K562 (cell line): ENCODE data around the gene CCDC186. TPM values are rescaled to one million over a fixed set of nuclear protein-coding genes. Genes with fewer than 3 reads are reported as not detected.

Experiments used
- ATAC-seq: fragments of 200-7000 bp; cut with Tn5 transposase; 3 replicates; pipeline ENCODE4 v1.9.1; 2020; ENCODE audit warnings: moderate library complexity
- BruUV-seq: library from RNA; stranded (reverse); fragments of 400-500 nt; replicated peaks from 2 replicates; lab custom pipeline; 2021; lab: Mats Ljungman, UMichigan
- CTCF ChIA-PET: fragments of 300-600 bp; formaldehyde crosslinking; extraction: SDS; loops from one replicate; lab custom pipeline; 2021; ENCODE audit warnings: low intra/inter-chr PET ratio; lab: Yijun Ruan, JAX
- POLR2A ChIA-PET: fragments of 300-600, 350-650 bp; sonication (Branson Sonifier 250); formaldehyde crosslinking; extraction: SDS; loops from one replicate; lab custom pipeline; 2021; ENCODE audit warnings: antibody characterized with exemption, inconsistent platforms; lab: Yijun Ruan, JAX
- DNase-seq, 4 experiments: peaks; one replicate each; pipeline versions ENCODE4 v3.0.0 to v3.0.0-alpha.2; 2011 to 2018; ENCODE audit warnings: low spot score in 3 of 4, mixed read lengths in 3 of 4; ENCODE audit errors: extremely low read depth in 1 of 4
- FAIRE-seq: peaks from 2 replicates; lab custom pipeline; 2011; peaks lifted over from hg19 to GRCh38; lab: Jason Lieb, UNC
- H2AFZ ChIP-seq: 2 replicates; pipeline ENCODE4 v1.6.0; 2011; ENCODE audit warnings: low read depth, low read length, control low read depth, inconsistent platforms
- H3K27ac ChIP-seq: fragments of 200-600 bp; 3 replicates; pipeline ENCODE4 v1.8.0; 2011; ENCODE audit warnings: low read depth, mild to moderate bottlenecking, control low read depth, inconsistent platforms, low read length, moderate library complexity, mixed read lengths; ENCODE audit errors: extremely low read depth
- H3K27me3 ChIP-seq, 2 experiments: fragments of 300-600 bp in 1 of 2; 2 replicates in 1 of 2; 3 replicates in 1 of 2; pipeline versions ENCODE4 v1.6.0 to v1.8.0; 2011; ENCODE audit warnings: inconsistent platforms in 2 of 2, low read length in 2 of 2, mild to moderate bottlenecking in 1 of 2, mixed read lengths in 1 of 2, moderate library complexity in 1 of 2; ENCODE audit not compliant: control insufficient read depth in 2 of 2, insufficient read depth in 2 of 2
- H3K36me3 ChIP-seq: fragments of 300-600 bp; 3 replicates; pipeline ENCODE4 v1.8.0; 2011; ENCODE audit warnings: mild to moderate bottlenecking, low read length, inconsistent platforms; ENCODE audit not compliant: control insufficient read depth, insufficient read depth
- H3K4me1 ChIP-seq, 2 experiments: fragments of 200-600 bp in 1 of 2; replicated peaks in 1 of 2; 2 replicates in 1 of 2; 3 replicates in 1 of 2; pipeline versions ENCODE4 v1.5.1 to v1.8.0; 2011; ENCODE audit warnings: inconsistent platforms in 2 of 2, low read length in 2 of 2, mild to moderate bottlenecking in 1 of 2, mixed read lengths in 1 of 2, moderate library complexity in 1 of 2; ENCODE audit not compliant: control insufficient read depth in 2 of 2, insufficient read depth in 2 of 2
- H3K4me2 ChIP-seq: 2 replicates; pipeline ENCODE4 v1.6.1; 2011; ENCODE audit warnings: low read length, control low read depth, inconsistent platforms, mixed read lengths; ENCODE audit not compliant: insufficient read depth
- H3K4me3 ChIP-seq: fragments of 200-600 bp; sonication (generic), shearing (Covaris generic); 2 replicates; pipeline ENCODE4 v1.5.1; 2016; ENCODE audit warnings: control low read depth, inconsistent platforms
- H3K79me2 ChIP-seq: fragments of 200-600 bp; 3 replicates; pipeline ENCODE4 v1.8.0; 2011; ENCODE audit warnings: low read length, inconsistent platforms; ENCODE audit not compliant: control insufficient read depth, insufficient read depth
- H3K9ac ChIP-seq, 2 experiments: 2 replicates each; pipeline versions ENCODE4 v1.6.0 to v1.6.1; 2011; ENCODE audit warnings: low read depth in 2 of 2, low read length in 2 of 2, control low read depth in 1 of 2, inconsistent platforms in 1 of 2, mild to moderate bottlenecking in 1 of 2, mixed read lengths in 1 of 2; ENCODE audit not compliant: insufficient read depth in 1 of 2
- H3K9me1 ChIP-seq: one replicate; pipeline ENCODE4 v1.6.0; 2011; ENCODE audit warnings: inconsistent platforms, mild to moderate bottlenecking, low read length, moderate library complexity; ENCODE audit not compliant: control insufficient read depth, insufficient read depth
- H3K9me3 ChIP-seq: replicated peaks from 2 replicates; pipeline ENCODE4 v1.5.1; 2011; ENCODE audit warnings: low read depth, low read length, inconsistent platforms; ENCODE audit not compliant: control insufficient read depth, insufficient read depth
- H4K20me1 ChIP-seq: replicated peaks from 2 replicates; pipeline ENCODE4 v1.6.1; 2011; ENCODE audit warnings: low read length, inconsistent platforms, mixed read lengths; ENCODE audit not compliant: control insufficient read depth, insufficient read depth
- ADNP ChIP-seq: fragments of 200-800 bp; sonication (Bioruptor generic); IDR thresholded peaks from 2 replicates; pipeline ENCODE4 v1.6.1; 2016; ENCODE audit warnings: missing genetic modification characterization, missing compliant biosample characterization
- ARID3B ChIP-seq: fragments of 250-450 bp; sonication (Bioruptor Pico); IDR thresholded peaks from 2 replicates; pipeline ENCODE4 v1.4.0; 2020; ENCODE audit warnings: borderline replicate concordance
- CTBP1 ChIP-seq: fragments of 450-650 bp; IDR thresholded peaks from 2 replicates; pipeline ENCODE4 v1.6.1; 2016; ENCODE audit warnings: borderline replicate concordance
- ELK3 ChIP-seq: fragments of 450-650 bp; formaldehyde crosslinking; IDR thresholded peaks from 2 replicates; pipeline ENCODE4 v1.4.0; 2020; ENCODE audit warnings: mild to moderate bottlenecking
- FOXK2 ChIP-seq, 2 experiments: fragments of 450-650 bp; IDR thresholded peaks in 1 of 2; conservative IDR thresholded peaks in 1 of 2; 2 replicates each; pipeline ENCODE4 v1.6.1; 2016; ENCODE audit warnings: low read depth in 2 of 2, mild to moderate bottlenecking in 1 of 2
- GABPA ChIP-seq: fragments of 200-800 bp; sonication (Bioruptor generic); conservative IDR thresholded peaks from 2 replicates; pipeline ENCODE4 v1.6.1; 2016; ENCODE audit warnings: low read depth, missing genetic modification characterization, missing compliant biosample characterization
- HDAC1 ChIP-seq, 2 experiments: fragments of 450-650 bp; IDR thresholded peaks; 2 replicates each; pipeline ENCODE4 v1.6.1; 2016 to 2017; ENCODE audit warnings: inconsistent platforms in 1 of 2, mild to moderate bottlenecking in 1 of 2, moderate library complexity in 1 of 2
- HMG20A ChIP-seq: fragments of 450-650 bp; formaldehyde crosslinking; conservative IDR thresholded peaks from 2 replicates; pipeline ENCODE4 v1.4.0; 2020; ENCODE audit warnings: mild to moderate bottlenecking, mixed read lengths
- POLR2AphosphoS5 ChIP-seq: IDR thresholded peaks from 2 replicates; pipeline ENCODE4 v1.6.1; 2011; ENCODE audit warnings: mild to moderate bottlenecking, low read depth, low read length, moderate library complexity; ENCODE audit not compliant: control insufficient read depth, insufficient read depth
- POLR2G ChIP-seq: fragments of 200-400 bp; formaldehyde crosslinking; IDR thresholded peaks from 2 replicates; pipeline ENCODE4 v1.6.1; 2017; ENCODE audit warnings: low read depth, mild to moderate bottlenecking, antibody characterized with exemption, low read length, moderate library complexity
- PPARD ChIP-seq: fragments of 250-450 bp; sonication (Bioruptor Pico); IDR thresholded peaks from 2 replicates; pipeline ENCODE4 v1.8.0; 2022; ENCODE audit warnings: inconsistent platforms, mild to moderate bottlenecking, moderate library complexity
- SRF ChIP-seq, 2 experiments: fragments of 250-450, 450-650 bp in 1 of 2; sonication (Bioruptor Pico) in 1 of 2; sonication (generic) in 1 of 2; formaldehyde crosslinking; IDR thresholded peaks; 2 replicates each; pipeline versions ENCODE4 v1.5.0 to v1.5.1; 2020 to 2022; ENCODE audit warnings: mild to moderate bottlenecking in 1 of 2, missing genetic modification reagents in 1 of 2
- VEZF1 ChIP-seq: fragments of 200-800 bp; sonication (Bioruptor generic); IDR thresholded peaks from 2 replicates; pipeline ENCODE4 v1.6.1; 2017; ENCODE audit warnings: missing genetic modification characterization, missing compliant biosample characterization
- ZKSCAN3 ChIP-seq: fragments of 250-450 bp; sonication (Bioruptor Pico); IDR thresholded peaks from 2 replicates; pipeline ENCODE4 v1.4.0; 2020
- WGBS: fragments of 100-300 bp; shearing (Covaris generic); methylation state at CpG from one replicate; pipeline ENCODE4 v1.1.6; 2016; ENCODE audit warnings: low coverage, mixed read lengths; ENCODE audit not compliant: insufficient coverage; ENCODE audit errors: missing lambda C conversion rate; 5-methylcytosine and 5-hydroxymethylcytosine counted together
- in situ Hi-C: fragments of 300-500 bp; cut with MboI; formaldehyde crosslinking; loops from 4 replicates; pipeline ENCODE4 v1.15.0; 2018; ENCODE audit warnings: inconsistent platforms, mixed read lengths
- intact Hi-C: fragments of 100-400 bp; cut with micrococcal nuclease; formaldehyde crosslinking; loops from 2 replicates; pipeline ENCODE4 v1.14.2; 2022
- polyA plus RNA-seq, 8 experiments: library from polyadenylated mRNA; depleted of rRNA in 4 of 8; stranded (reverse) in 5 of 8; unstranded in 3 of 8; fragments of >200 nt; fragmentation: Nextera tagmentation in 2 of 8; fragmentation: Illumina TruSeq in 1 of 8; extraction: Ambion mirVana in 2 of 8; extraction: Trizol in 1 of 8; gene quantifications; 2 replicates each; pipeline versions ENCODE4 v1.2.1 to v1.2.3, GENCODE V29; 2011 to 2014; ENCODE audit warnings: inconsistent platforms in 1 of 8, missing spikeins in 1 of 8
- total RNA-seq, 7 experiments: library from RNA; depleted of rRNA in 6 of 7; stranded (reverse); fragments of >200 nt in 6 of 7; fragmentation: Illumina TruSeq in 2 of 7; extraction: Trizol in 2 of 7; gene quantifications; 2 replicates each; pipeline versions ENCODE4 v1.2.1 to v1.2.3, GENCODE V29; 2011 to 2021; ENCODE audit warnings: low replicate concordance in 1 of 7

Gene CCDC186
- total and polyA plus RNA-seq, 9 of the 15 experiments (the other 6 are each of a cell fraction or from before 2014, with no cell fraction given), result 2.0 to 7.5 (median 4.7) TPM

- in situ Hi-C loops, result no loop called here
- no peak overlapping the region for H3K27ac ChIP-seq
- ChIA-PET POLR2A (interaction anchor here (0.9 kb wide), 1 partner anchor 8 kb away, joined by 5 read pairs; the partner anchor contains the start of gene CCDC186), CTCF (no interaction called here)
- H3K79me2 ChIP-seq, result peaks cover 17% of the 10 kb centered on the region
- no peak overlapping the region for H3K4me3 ChIP-seq
- H3K9ac ChIP-seq, result no peak overlapping the region
- H3K9me1 ChIP-seq, result no peaks in the 10 kb centered on the region
- no peaks in the 10 kb centered on the region; the same call in 1 of the 2 replicates for H3K9me3 ChIP-seq
- WGBS, result 73% methylated on average over 3 of the region's 3 CpGs
- H4K20me1 ChIP-seq, result no peaks in the 10 kb centered on the region
- TF ChIP-seq VEZF1 (CRISPR knock-in tag) (no peak), GABPA (tag) (no peak), ELK3 (CRISPR knock-in tag) (no peak), SRF (CRISPR knock-in tag; IDR thresholded peaks at IDR 0.05) (no peak), ADNP (tag) (no peak), POLR2G (no peak), HDAC1 (IDR thresholded peaks at IDR 0.05) (no peak), PPARD (no peak), FOXK2 (conservative IDR thresholded peaks at IDR 0.05 in 1 of 2, IDR thresholded peaks at IDR 0.05 in 1 of 2; ENCODE audit: low read depth in 2 of 2) (no peak), POLR2AphosphoS5 (no peak), ARID3B (no peak), ZKSCAN3 (CRISPR knock-in tag) (no peak), HMG20A (CRISPR knock-in tag) (no peak), CTBP1 (no peak)
- BruUV-seq, result no TSS peak
- H3K4me1 ChIP-seq, result no peaks in the 10 kb centered on the region
- no peak overlapping the region for H3K4me2 ChIP-seq
- H2AFZ ChIP-seq, result no peak overlapping the region
- H3K36me3 ChIP-seq, result no peaks in the 10 kb centered on the region
- intact Hi-C loops, result no loop called here
- H3K27me3 ChIP-seq, result no peaks in the 10 kb centered on the region
- ATAC-seq, result no peak
- no peak for FAIRE-seq
- DNase-seq, result no peak
Measured at GRCh38 chr10:114166043-114166442, 8.0 kb downstream of the CCDC186 start.
